GM12878 (cell line): Measurements from ENCODE around the gene PPP1R13B. TPM values are rescaled to one million over a fixed set of nuclear protein-coding genes. Genes with fewer than 3 reads are reported as not detected.

Experiments
- ATAC-seq: fragments of 200-7000 bp; cut with Tn5 transposase; 3 replicates; pipeline ENCODE4 v1.9.1; 2020; ENCODE audit warnings: mild to moderate bottlenecking, moderate library complexity
- BruUV-seq: library from RNA; stranded (reverse); fragments of 400-500 nt; replicated peaks from 2 replicates; lab custom pipeline; 2021; lab: Mats Ljungman, UMichigan
- CTCF ChIA-PET: fragments of 300-600 bp; sonication (Branson Sonifier 250); formaldehyde crosslinking; extraction: SDS; loops from one replicate; lab custom pipeline; 2021; ENCODE audit warnings: inconsistent platforms; lab: Yijun Ruan, JAX
- POLR2A ChIA-PET: fragments of 350-600 bp; formaldehyde crosslinking; extraction: SDS; loops from one replicate; lab custom pipeline; 2021; ENCODE audit warnings: inconsistent platforms; lab: Charles Lee
- RAD21 ChIA-PET: fragments of 300-600 bp; sonication (Branson Sonifier 250); formaldehyde crosslinking; loops from one replicate; lab custom pipeline; 2023; ENCODE audit warnings: antibody characterized with exemption; ENCODE audit not compliant: unreplicated experiment; lab: Charles Lee
- SMC1A ChIA-PET: fragments of 300-600 bp; sonication (Branson Sonifier 250); formaldehyde crosslinking; loops from one replicate; lab custom pipeline; 2023; ENCODE audit not compliant: unreplicated experiment, uncharacterized antibody; lab: Charles Lee
- DNase-seq: peaks from one replicate; pipeline ENCODE4 v3.0.0-alpha.2; 2011; ENCODE audit warnings: low read depth, low spot score
- FAIRE-seq: peaks from 3 replicates; lab custom pipeline; 2011; peaks lifted over from hg19 to GRCh38; lab: Jason Lieb, UNC
- H2AFZ ChIP-seq: 2 replicates; pipeline ENCODE4 v1.6.0; 2011; ENCODE audit warnings: low read depth, low read length, control low read depth; ENCODE audit not compliant: control insufficient read depth
- H3K27ac ChIP-seq: 2 replicates; pipeline ENCODE4 v1.5.1; 2011; ENCODE audit warnings: control low read depth; ENCODE audit not compliant: control insufficient read depth, insufficient read depth
- H3K27me3 ChIP-seq, 2 experiments: replicated peaks in 1 of 2; 2 replicates each; pipeline versions ENCODE4 v1.6.0 to v1.6.1; 2011; ENCODE audit warnings: low read length in 1 of 2; ENCODE audit not compliant: control insufficient read depth in 2 of 2, insufficient read depth in 2 of 2
- H3K36me3 ChIP-seq, 2 experiments: 2 replicates each; pipeline ENCODE4 v1.5.1; 2011; ENCODE audit warnings: low read length in 1 of 2; ENCODE audit not compliant: control insufficient read depth in 2 of 2, insufficient read depth in 2 of 2
- H3K4me1 ChIP-seq: 2 replicates; pipeline ENCODE4 v1.6.1; 2011; ENCODE audit warnings: mild to moderate bottlenecking, low read length, moderate library complexity, mixed read lengths; ENCODE audit not compliant: control insufficient read depth, insufficient read depth
- H3K4me2 ChIP-seq: 2 replicates; pipeline ENCODE4 v1.6.0; 2011; ENCODE audit warnings: control low read depth; ENCODE audit not compliant: control insufficient read depth, insufficient read depth
- H3K4me3 ChIP-seq: fragments of 200-600 bp; sonication (generic); 2 replicates; pipeline ENCODE4 v1.5.1; 2016
- H3K79me2 ChIP-seq: 2 replicates; pipeline ENCODE4 v1.6.0; 2011; ENCODE audit warnings: low read length; ENCODE audit not compliant: control insufficient read depth, insufficient read depth
- H3K9ac ChIP-seq: 2 replicates; pipeline ENCODE4 v1.8.0; 2011; ENCODE audit warnings: low read length, control low read depth, mixed read lengths; ENCODE audit not compliant: control insufficient read depth, insufficient read depth
- H3K9me3 ChIP-seq: replicated peaks from 3 replicates; pipeline ENCODE4 v1.5.1; 2011; ENCODE audit warnings: mild to moderate bottlenecking, low read length; ENCODE audit not compliant: control insufficient read depth, insufficient read depth
- H4K20me1 ChIP-seq: 2 replicates; pipeline ENCODE4 v1.6.0; 2011; ENCODE audit not compliant: control insufficient read depth, insufficient read depth
- BRCA1 ChIP-seq: IDR thresholded peaks from 2 replicates; pipeline ENCODE4 v1.6.1; 2011; ENCODE audit warnings: low read depth, low read length, improper control_type of control experiment
- ELK1 ChIP-seq: IDR thresholded peaks from 2 replicates; pipeline ENCODE4 v1.6.1; 2012; ENCODE audit warnings: low read depth, low read length, improper control_type of control experiment
- GABPA ChIP-seq: IDR thresholded peaks from 2 replicates; pipeline ENCODE4 v1.6.1; 2014; ENCODE audit warnings: antibody characterized with exemption, low read depth, mild to moderate bottlenecking, inconsistent platforms
- KDM1A ChIP-seq: fragments of 200-600 bp; sonication (generic); IDR thresholded peaks from 2 replicates; pipeline ENCODE4 v1.6.1; 2016; ENCODE audit warnings: borderline replicate concordance
- NKRF ChIP-seq: fragments of 450-650 bp; conservative IDR thresholded peaks from 2 replicates; pipeline ENCODE4 v1.6.1; 2017; ENCODE audit warnings: mild to moderate bottlenecking, moderate library complexity
- RAD51 ChIP-seq: fragments of 450-650 bp; IDR thresholded peaks from 2 replicates; pipeline ENCODE4 v1.6.1; 2016; ENCODE audit warnings: moderate library complexity, mild to moderate bottlenecking, inconsistent platforms
- SKIL ChIP-seq: fragments of 450-650 bp; IDR thresholded peaks from 2 replicates; pipeline ENCODE4 v1.6.1; 2017; ENCODE audit warnings: mild to moderate bottlenecking, low read depth, inconsistent platforms; ENCODE audit not compliant: poor library complexity, severe bottlenecking
- SP1 ChIP-seq: IDR thresholded peaks from one replicate; pipeline ENCODE4 v1.6.1; 2011; ENCODE audit warnings: low read depth, low read length
- TAF1 ChIP-seq: IDR thresholded peaks from 2 replicates; pipeline ENCODE4 v1.6.1; 2011; ENCODE audit warnings: mild to moderate bottlenecking, low read depth, low read length, borderline replicate concordance
- TBL1XR1 ChIP-seq: IDR thresholded peaks from 2 replicates; pipeline ENCODE4 v1.6.1; 2012; ENCODE audit warnings: low read depth, low read length, improper control_type of control experiment
- TCF12 ChIP-seq: IDR thresholded peaks from 2 replicates; pipeline ENCODE4 v1.6.1; 2011; ENCODE audit warnings: low read depth, mild to moderate bottlenecking, low read length
- USF2 ChIP-seq: IDR thresholded peaks from 2 replicates; pipeline ENCODE4 v1.6.1; 2011; ENCODE audit warnings: low read depth, low read length, improper control_type of control experiment, borderline replicate concordance
- ZNF207 ChIP-seq: fragments of 450-650 bp; IDR thresholded peaks from 2 replicates; pipeline ENCODE4 v1.6.1; 2014; ENCODE audit warnings: antibody characterized with exemption, mild to moderate bottlenecking, borderline replicate concordance
- ZNF217 ChIP-seq: fragments of 450-650 bp; IDR thresholded peaks from 2 replicates; pipeline ENCODE4 v1.6.1; 2017; ENCODE audit warnings: antibody characterized with exemption, mild to moderate bottlenecking
- whole genome bisulfite sequencing: methylation state at CpG from one replicate; pipeline ENCODE4 v1.1.6; 2016; ENCODE audit warnings: low lambda C conversion rate; ENCODE audit not compliant: insufficient replicate concordance, insufficient coverage; ENCODE audit errors: missing lambda C conversion rate; 5-methylcytosine and 5-hydroxymethylcytosine counted together
- in situ Hi-C: fragments of 300-500 bp; cut with MboI; formaldehyde crosslinking; loops from 9 replicates; pipeline ENCODE4 v1.14.3; 2018; ENCODE audit warnings: mixed read lengths
- intact Hi-C: fragments of 100-400 bp; cut with micrococcal nuclease; formaldehyde crosslinking; loops from one replicate; pipeline ENCODE4 v1.14.2; 2022; ENCODE audit not compliant: unreplicated experiment
- polyA plus RNA-seq, 11 experiments: library from polyadenylated mRNA; depleted of rRNA in 4 of 11; unstranded in 6 of 11; stranded (reverse) in 5 of 11; fragments of >200 nt; fragmentation: Nextera tagmentation in 4 of 11; fragmentation: Illumina TruSeq in 1 of 11; extraction: Ambion mirVana in 4 of 11; extraction: Trizol in 1 of 11; gene quantifications; 1 replicate in 1 of 11; 2 replicates in 10 of 11; pipeline versions ENCODE4 v1.2.1 to v1.2.3, GENCODE V29; 2011 to 2016; ENCODE audit warnings: inconsistent platforms in 2 of 11, missing spikeins in 2 of 11, low read depth in 1 of 11
- total RNA-seq, 4 experiments: library from RNA; depleted of rRNA in 3 of 4; stranded (reverse); fragments of >200 nt in 3 of 4; fragmentation: Illumina TruSeq in 1 of 4; extraction: Trizol in 1 of 4; gene quantifications; 2 replicates each; pipeline versions ENCODE4 v1.2.1 to v1.2.3, GENCODE V29; 2013 to 2021

The PPP1R13B gene
- total and polyA plus RNA-seq, 10 of the 15 experiments (the other 5 are each of a cell fraction or from before 2014, with no cell fraction given) = 0.16 to 8.1 (median 3.2) TPM

- CTCF ChIA-PET = interaction anchor here (1.5 kb wide), 1 partner anchor 21 kb away, joined by 4 read pairs; no protein-coding TSS in a partner anchor
- RAD21 ChIA-PET = no interaction called here
Measured at GRCh38 chr14:103879118-103879569, 31.8 kb upstream of the PPP1R13B start.

GRCh38 chr14:103878180-103878579 lies 30.8 kb upstream of the PPP1R13B start:
- ChIA-PET CTCF (interaction anchor here (1.5 to 2.1 kb wide), 2 partner anchors 22 to 43 kb away, joined by 4 to 6 read pairs; a partner anchor contains a TSS), POLR2A (interaction anchor here (0.7 kb wide), 1 partner anchor 378 kb away, joined by 4 read pairs; no protein-coding TSS in a partner anchor), SMC1A (no interaction called here), RAD21 (no interaction called here)
- FAIRE-seq (no peak), DNase-seq (no peak), ATAC-seq (no peak)
- H3K9ac ChIP-seq = no peak overlapping the region
- no peak overlapping the region for H3K27ac ChIP-seq
- intact Hi-C loops = no loop called here
- no peaks in the 10 kb centered on the region for H3K79me2 ChIP-seq
- no peak overlapping the region for H3K4me2 ChIP-seq
- H3K4me3 ChIP-seq = no peak overlapping the region
- H4K20me1 ChIP-seq = no peaks in the 10 kb centered on the region
- no peaks in the 10 kb centered on the region; the same call in 1 of the 2 replicates for H3K4me1 ChIP-seq
- 93% methylated on average over 11 of the region's 11 CpGs for WGBS
- no TSS peak for BruUV-seq
- peaks cover 0 to 3% of the 10 kb centered on the region in 2 experiments; a peak in 1 of 4 replicates for H3K27me3 ChIP-seq
- H3K36me3 ChIP-seq = no peaks in the 10 kb centered on the region
- H2AFZ ChIP-seq = no peak overlapping the region
- in situ Hi-C loops = no loop called here
- H3K9me3 ChIP-seq = no peaks in the 10 kb centered on the region
- TF ChIP-seq NKRF (no peak), SP1 (no peak), GABPA (no peak), SKIL (no peak), TBL1XR1 (no peak), TCF12 (no peak), USF2 (no peak), ELK1 (no peak), ZNF207 (no peak)

More at GRCh38 chr14:103879118-103879569, 31.8 kb upstream of the PPP1R13B start:
- in situ Hi-C loops (no loop called here), intact Hi-C loops (no loop called here)
- WGBS = 78% methylated on average over 16 of the region's 16 CpGs
- ATAC-seq = no peak
- no peaks in the 10 kb centered on the region for H3K9me3 ChIP-seq
- H3K36me3 ChIP-seq = no peaks in the 10 kb centered on the region
- FAIRE-seq = no peak
- no peaks in the 10 kb centered on the region for H3K79me2 ChIP-seq
- H3K27me3 ChIP-seq = peaks cover 0 to 3% of the 10 kb centered on the region in 2 experiments; a peak in 1 of 4 replicates
- DNase-seq = no peak
- ChIA-PET SMC1A (no interaction called here), POLR2A (no interaction called here)
- H4K20me1 ChIP-seq = no peaks in the 10 kb centered on the region
- no peak overlapping the region for H3K9ac ChIP-seq
- no peak overlapping the region for H3K27ac ChIP-seq
- H2AFZ ChIP-seq = no peak overlapping the region
- no peaks in the 10 kb centered on the region; the same call in 1 of the 2 replicates for H3K4me1 ChIP-seq
- TF ChIP-seq KDM1A = no peak
- no peak for TF ChIP-seq RAD51
- no peak for TF ChIP-seq TAF1
- no peak for TF ChIP-seq BRCA1
- no peak for TF ChIP-seq ZNF217
- no TSS peak for BruUV-seq
- no peak overlapping the region for H3K4me3 ChIP-seq
- H3K4me2 ChIP-seq = no peak overlapping the region
